DMS153 (cell line): ENCODE results near the gene ST8SIA3.
"Not testable (repeated sequence)": the region's sequence is repeated elsewhere in the genome, so short reads cannot be mapped to it uniquely, and the experiment has no call there.

Source experiments
- DNase-seq: peaks from one replicate; lab custom pipeline; 2025; lab: John Stamatoyannopoulos, UW

ST8SIA3 gene

GRCh38 chr18:57366528-57367081, 14.2 kb downstream of the ST8SIA3 start:
- no peak for DNase-seq

- no peak for DNase-seq
These were observed 20.1 kb downstream of the ST8SIA3 start for GRCh38 chr18:57372444-57372843.

DNA sequence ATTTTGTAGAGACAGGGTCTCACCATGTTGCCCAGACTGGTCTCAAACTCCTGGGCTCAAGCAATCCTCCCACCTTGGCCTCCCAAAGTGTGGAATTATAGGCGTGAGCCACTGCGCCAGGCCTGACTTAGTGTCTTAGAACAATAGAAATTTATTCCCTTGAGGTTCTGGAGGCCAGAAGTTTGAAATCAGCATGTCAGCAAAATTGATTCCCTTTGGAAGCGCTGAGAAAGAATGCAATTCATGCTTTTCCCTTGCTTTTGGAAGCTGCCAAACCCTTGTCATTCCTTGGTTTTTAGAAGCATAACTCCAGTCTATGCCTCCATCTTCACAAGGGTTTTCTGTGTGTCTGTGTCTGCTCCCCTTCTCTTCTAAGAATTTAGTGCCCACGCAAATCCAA, 20.7 kb downstream of the ST8SIA3 start:
- DNase-seq: no peak

- no peak for DNase-seq
These were observed 24.1 kb downstream of the ST8SIA3 start for GRCh38 chr18:57376503-57376902.

DNA sequence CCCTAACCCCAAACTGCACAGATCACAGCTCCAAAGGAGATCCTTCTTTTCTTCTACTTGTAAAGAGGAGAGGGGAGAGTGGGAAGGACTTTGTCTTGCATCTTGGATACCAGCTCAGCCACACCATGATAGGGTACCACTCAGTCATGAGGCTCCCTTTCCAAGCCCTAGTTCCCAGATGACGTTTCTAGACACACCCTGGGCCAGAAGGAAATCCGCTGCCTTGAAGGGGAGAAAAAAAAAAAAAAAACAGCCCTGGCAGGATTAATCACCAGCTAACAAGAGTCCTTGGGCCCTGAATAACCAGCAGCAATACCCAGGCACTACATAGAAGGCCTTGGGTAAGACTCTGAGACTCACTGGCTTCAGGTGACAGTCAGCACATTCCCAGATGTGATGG, 36.9 kb downstream of the ST8SIA3 start:
- DNase-seq: no peak

DNA sequence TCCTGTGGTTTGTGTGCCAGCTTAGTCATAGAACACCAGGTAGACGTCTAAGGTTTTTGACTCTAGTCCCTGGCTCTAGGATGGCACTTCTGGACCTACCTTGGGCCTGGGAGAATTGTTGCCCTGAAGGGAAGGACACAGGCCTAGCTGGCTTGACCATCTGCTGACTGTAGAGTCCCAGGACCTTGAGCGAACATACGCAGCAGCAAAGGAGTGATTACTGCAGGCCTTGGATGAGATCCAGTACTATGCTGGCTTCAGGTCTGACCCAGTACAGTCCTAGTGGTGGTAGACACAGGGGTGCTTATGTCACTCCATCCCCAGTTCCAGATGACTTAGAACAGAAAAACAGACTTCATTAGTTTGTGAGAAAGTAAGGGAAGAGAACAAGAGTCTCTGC, 37.7 kb downstream of the ST8SIA3 start:
- no peak for DNase-seq

DNA sequence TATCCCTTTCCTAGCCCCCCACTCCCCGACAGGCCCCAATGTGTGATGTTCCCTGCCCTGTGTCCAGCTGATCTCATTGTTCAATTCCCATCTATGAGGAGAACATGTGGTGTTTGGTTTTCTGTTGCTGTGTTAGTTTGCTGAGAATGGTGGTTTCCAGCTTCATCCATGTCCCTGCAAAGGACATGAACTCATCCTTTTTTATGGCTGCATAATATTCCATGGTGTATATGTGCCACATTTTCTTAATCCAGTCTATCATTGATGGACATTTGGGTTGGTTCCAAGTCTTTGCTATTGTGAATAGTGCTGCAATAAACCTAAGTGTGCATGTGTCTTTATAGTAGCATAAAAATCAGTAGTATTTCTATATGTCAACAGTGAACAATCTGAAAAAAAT, 42.4 kb downstream of the ST8SIA3 start:
- not testable (repeated sequence) for DNase-seq

GRCh38 chr18:57396831-57397230, 44.5 kb downstream of the ST8SIA3 start:
- not testable (repeated sequence) for DNase-seq

DNA sequence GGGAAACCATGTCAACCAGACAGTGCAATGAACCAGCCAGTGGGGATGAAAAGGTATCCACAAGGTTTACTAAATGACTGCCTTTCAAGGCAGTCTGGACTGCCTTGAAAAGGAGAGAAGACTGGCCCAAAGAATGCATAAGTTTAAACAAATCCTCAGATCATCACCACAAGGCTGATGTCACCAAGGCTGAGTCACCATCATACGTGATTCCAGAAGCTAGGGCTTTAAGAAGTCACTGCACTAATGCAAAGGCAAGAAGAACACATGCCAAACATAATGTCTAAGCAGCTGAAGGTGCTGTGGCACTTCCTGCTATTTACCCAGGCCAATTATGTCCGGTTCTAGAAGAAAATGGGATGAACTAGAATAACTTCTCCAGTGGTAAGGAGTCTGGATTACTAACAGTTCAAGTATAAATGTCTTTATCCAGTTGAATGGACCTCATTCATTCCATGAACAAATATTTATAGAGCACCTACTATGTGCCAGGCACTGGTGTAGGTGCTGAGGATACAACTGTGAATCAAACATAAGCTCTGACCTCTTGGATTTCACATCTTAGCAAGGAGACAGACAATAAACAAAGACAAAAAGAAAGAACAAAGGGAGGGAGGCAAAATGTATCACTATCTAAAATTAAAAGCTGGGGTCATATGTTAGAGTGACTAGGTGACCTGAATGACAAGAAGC, 45.2 kb downstream of the ST8SIA3 start:
- no peak for DNase-seq

GRCh38 chr18:57404345-57404744, 52.0 kb downstream of the ST8SIA3 start:
- no peak for DNase-seq

GRCh38 chr18:57409650-57410049, 57.3 kb downstream of the ST8SIA3 start:
- no peak for DNase-seq

DNA sequence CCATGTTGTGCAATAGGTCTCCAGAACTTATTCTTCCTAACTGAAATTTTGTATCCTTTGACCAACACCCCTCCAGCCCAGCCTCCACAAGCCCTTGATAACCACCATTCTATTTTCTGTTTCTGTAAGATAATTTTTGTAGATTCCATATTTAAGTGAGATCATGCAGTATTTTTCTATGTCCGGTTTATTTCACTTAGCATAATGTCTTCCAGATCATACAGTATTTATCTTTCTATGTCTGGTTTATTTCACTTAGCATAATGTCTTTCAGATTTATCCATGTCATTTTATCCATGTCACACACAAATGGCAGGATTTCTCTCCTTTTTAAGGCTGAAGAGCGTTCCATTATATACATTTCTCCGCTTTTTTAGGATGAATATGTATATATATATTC, 58.4 kb downstream of the ST8SIA3 start:
- no peak for DNase-seq

DNA sequence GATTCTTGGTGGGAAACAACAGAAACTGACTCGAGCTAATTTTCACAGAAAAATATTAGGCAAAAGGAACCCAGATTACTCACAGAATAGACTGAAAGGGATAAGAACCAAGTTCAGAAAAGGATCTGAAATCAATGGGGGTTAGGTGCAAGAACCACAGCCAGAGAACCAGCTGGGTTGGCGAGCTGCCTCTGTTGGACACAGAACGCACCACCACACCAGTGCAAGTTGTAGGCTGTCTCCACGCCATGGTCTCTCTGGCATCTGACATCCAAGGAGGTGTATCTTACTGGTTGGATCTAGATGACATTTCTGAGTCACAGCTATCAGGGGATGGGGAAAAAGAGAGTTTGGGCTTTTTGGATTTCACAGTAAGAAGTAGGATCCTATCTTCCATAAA, 64.2 kb downstream of the ST8SIA3 start:
- no peak for DNase-seq
